ENCODE results near the gene VIM.

- TF ChIP-seq EZH2 (IDR thresholded peaks at IDR 0.05; ENCODE audit: borderline replicate concordance, insufficient read depth, low read depth, low read length, poor library complexity, severe bottlenecking) (no peak), CTCF (IDR thresholded peaks at IDR 0.05) (peak; percentile 30)
Observed at GRCh38 chr10:17183110-17183509, 44.9 kb upstream of the VIM start.
